HCT116 (cell line): Measurements from ENCODE around the gene CARMIL1. TPM values are rescaled to one million over a fixed set of nuclear protein-coding genes. Genes with fewer than 3 reads are reported as not detected.

Source experiments
- ATAC-seq: fragments of 200-7000 bp; cut with Tn5 transposase; 2 replicates; pipeline ENCODE4 v1.9.1; 2020; ENCODE audit warnings: mild to moderate bottlenecking, moderate library complexity
- BruUV-seq: library from RNA; stranded (reverse); fragments of 400-500 nt; replicated peaks from 2 replicates; lab custom pipeline; 2021; lab: Mats Ljungman, UMichigan
- CTCF ChIA-PET: fragments of 300-600 bp; sonication (Branson Sonifier 250); formaldehyde crosslinking; loops from one replicate; lab custom pipeline; 2021; ENCODE audit warnings: antibody characterized with exemption; lab: Charles Lee
- POLR2A ChIA-PET: fragments of 300-600, 350-600 bp; sonication (Branson Sonifier 250); formaldehyde crosslinking; loops from one replicate; lab custom pipeline; 2021; ENCODE audit warnings: antibody characterized with exemption; lab: Charles Lee
- RAD21 ChIA-PET, 2 experiments: fragments of 300-600 bp; sonication (Branson Sonifier 250); formaldehyde crosslinking; loops; one replicate each; lab custom pipeline; 2023; ENCODE audit warnings: low total read pairs in 2 of 2; ENCODE audit not compliant: uncharacterized antibody in 2 of 2, unreplicated experiment in 2 of 2, low non-redundant PET in 1 of 2; lab: Charles Lee
- DNase-seq: peaks from one replicate; pipeline ENCODE4 v3.0.0-alpha.2; 2010; ENCODE audit warnings: low read depth, low spot score
- H2AFZ ChIP-seq: fragments of 200-600 bp; shearing (Covaris generic), sonication (generic); 2 replicates; pipeline ENCODE4 v1.6.1; 2017; ENCODE audit warnings: low read depth, mixed run types, mixed read lengths, antibody characterized with exemption, low read length; ENCODE audit not compliant: poor library complexity, severe bottlenecking
- H3K27ac ChIP-seq: 2 replicates; pipeline ENCODE4 v1.5.1; 2012; ENCODE audit warnings: low read depth, low read length
- H3K27me3 ChIP-seq: fragments of 200-600 bp; sonication (generic); 2 replicates; pipeline ENCODE4 v1.6.1; 2016; ENCODE audit warnings: mixed run types, low read length, mixed read lengths; ENCODE audit not compliant: insufficient read depth
- H3K36me3 ChIP-seq, 2 experiments: fragments of 200-500 bp in 1 of 2; fragments of 200-600 bp in 1 of 2; sonication (Bioruptor generic) in 1 of 2; sonication (generic) in 1 of 2; 2 replicates each; pipeline versions ENCODE4 v1.5.1 to v1.6.1; 2014 to 2016; ENCODE audit warnings: low read length in 2 of 2, inconsistent platforms in 1 of 2, mixed read lengths in 1 of 2, mixed run types in 1 of 2; ENCODE audit not compliant: insufficient read depth in 2 of 2, control insufficient read depth in 1 of 2
- H3K4me1 ChIP-seq, 2 experiments: fragments of 200-600 bp in 1 of 2; sonication (generic) in 1 of 2; 2 replicates each; pipeline versions ENCODE4 v1.5.1 to v1.6.1; 2012 to 2017; ENCODE audit warnings: low read length in 2 of 2, inconsistent platforms in 1 of 2, mild to moderate bottlenecking in 1 of 2, mixed read lengths in 1 of 2, mixed run types in 1 of 2, moderate library complexity in 1 of 2; ENCODE audit not compliant: insufficient read depth in 2 of 2, control insufficient read depth in 1 of 2
- H3K4me2 ChIP-seq: fragments of 200-600 bp; sonication (generic); 2 replicates; pipeline ENCODE4 v1.6.1; 2017; ENCODE audit warnings: mixed run types, low read length, mixed read lengths
- H3K4me3 ChIP-seq, 2 experiments: fragments of 200-600 bp in 1 of 2; sonication (generic) in 1 of 2; replicated peaks in 1 of 2; 2 replicates each; pipeline ENCODE4 v1.5.1; 2011 to 2016; ENCODE audit warnings: low read length in 2 of 2, control low read depth in 1 of 2, low read depth in 1 of 2, mild to moderate bottlenecking in 1 of 2, mixed read lengths in 1 of 2, mixed run types in 1 of 2
- H3K79me2 ChIP-seq: fragments of 200-600 bp; sonication (generic); 2 replicates; pipeline ENCODE4 v1.6.1; 2017; ENCODE audit warnings: mild to moderate bottlenecking, mixed run types, low read length, moderate library complexity, mixed read lengths; ENCODE audit not compliant: insufficient read depth
- H3K9ac ChIP-seq: fragments of 200-600 bp; sonication (generic); 2 replicates; pipeline ENCODE4 v1.6.1; 2016; ENCODE audit warnings: low read length, mixed read lengths
- H3K9me2 ChIP-seq: fragments of 200-600 bp; sonication (generic), shearing (Covaris generic); 2 replicates; pipeline ENCODE4 v1.6.1; 2017; ENCODE audit warnings: mixed run types, mild to moderate bottlenecking, moderate library complexity; ENCODE audit not compliant: insufficient read depth
- H3K9me3 ChIP-seq, 2 experiments: fragments of 200-500 bp in 1 of 2; fragments of 200-600 bp in 1 of 2; sonication (Bioruptor generic) in 1 of 2; sonication (generic) in 1 of 2; 2 replicates each; pipeline ENCODE4 v1.6.1; 2014 to 2017; ENCODE audit warnings: low read length in 2 of 2, mixed read lengths in 2 of 2, inconsistent platforms in 1 of 2, low read depth in 1 of 2, mild to moderate bottlenecking in 1 of 2, mixed run types in 1 of 2, moderate library complexity in 1 of 2; ENCODE audit not compliant: control insufficient read depth in 1 of 2, insufficient read depth in 1 of 2
- H4K20me1 ChIP-seq: fragments of 200-600 bp; sonication (generic), shearing (Covaris generic); 2 replicates; pipeline ENCODE4 v1.6.1; 2017; ENCODE audit warnings: mixed run types, mild to moderate bottlenecking, moderate library complexity; ENCODE audit not compliant: insufficient read depth
- CBX3 ChIP-seq: IDR thresholded peaks from 2 replicates; pipeline ENCODE4 v1.6.1; 2012; ENCODE audit warnings: low read depth
- EGR1 ChIP-seq: IDR thresholded peaks from 2 replicates; pipeline ENCODE4 v1.6.1; 2012; ENCODE audit warnings: low read depth
- ELF1 ChIP-seq: IDR thresholded peaks from 2 replicates; pipeline ENCODE4 v1.6.1; 2012; ENCODE audit warnings: low read depth, borderline replicate concordance
- EZH2 ChIP-seq: fragments of 200-600 bp; sonication (generic); IDR thresholded peaks from 2 replicates; pipeline ENCODE4 v1.6.1; 2017; ENCODE audit warnings: antibody characterized with exemption, mixed run types
- EZH2phosphoT487 ChIP-seq: fragments of 200-600 bp; IDR thresholded peaks from 2 replicates; pipeline ENCODE4 v1.6.1; 2018; ENCODE audit warnings: antibody characterized with exemption, borderline replicate concordance
- FOSL1 ChIP-seq: IDR thresholded peaks from 2 replicates; pipeline ENCODE4 v1.6.1; 2012; ENCODE audit warnings: low read depth
- JUND ChIP-seq: IDR thresholded peaks from 2 replicates; pipeline ENCODE4 v1.6.1; 2012
- POLR2A ChIP-seq: IDR thresholded peaks from 2 replicates; pipeline ENCODE4 v1.7.0; 2011; ENCODE audit warnings: borderline replicate concordance; ENCODE audit not compliant: insufficient read depth, insufficient read length; ENCODE audit errors: extremely low read depth
- POLR2AphosphoS5 ChIP-seq: IDR thresholded peaks from 2 replicates; pipeline ENCODE4 v1.6.1; 2011; ENCODE audit warnings: mild to moderate bottlenecking, low read depth, low read length, moderate library complexity
- RAD21 ChIP-seq: IDR thresholded peaks from 2 replicates; pipeline ENCODE4 v1.6.1; 2012; ENCODE audit warnings: low read depth, mild to moderate bottlenecking
- REST ChIP-seq: IDR thresholded peaks from 2 replicates; pipeline ENCODE4 v1.6.1; 2012; ENCODE audit warnings: low read depth
- SP1 ChIP-seq: IDR thresholded peaks from 2 replicates; pipeline ENCODE4 v1.6.1; 2012; ENCODE audit warnings: low read depth
- SRF ChIP-seq: IDR thresholded peaks from 2 replicates; pipeline ENCODE4 v1.6.1; 2012; ENCODE audit warnings: low read depth
- TCF7L2 ChIP-seq: IDR thresholded peaks from 2 replicates; pipeline ENCODE4 v1.7.0; 2011; ENCODE audit warnings: borderline replicate concordance, inconsistent platforms; ENCODE audit not compliant: insufficient read depth, insufficient read length; ENCODE audit errors: extremely low read depth
- YY1 ChIP-seq: IDR thresholded peaks from 2 replicates; pipeline ENCODE4 v1.6.1; 2011; ENCODE audit warnings: low read length, low read depth, moderate library complexity, mild to moderate bottlenecking; ENCODE audit not compliant: insufficient replicate concordance; ENCODE audit errors: extremely low read depth
- ZFX ChIP-seq: fragments of 450-650 bp; IDR thresholded peaks from 2 replicates; pipeline ENCODE4 v1.6.1; 2017
- ZNF274 ChIP-seq: fragments of 200-500 bp; sonication (Bioruptor generic); IDR thresholded peaks from 2 replicates; pipeline ENCODE4 v1.6.1; 2014; ENCODE audit warnings: mild to moderate bottlenecking, low read depth, low read length, inconsistent platforms
- intact Hi-C: fragments of 100-400 bp; cut with micrococcal nuclease; formaldehyde crosslinking; loops from 2 replicates; pipeline ENCODE4 v1.10.0; 2022
- total RNA-seq: library from RNA; stranded (reverse); gene quantifications from one replicate; pipeline ENCODE4 v1.2.1, GENCODE V29; 2021; ENCODE audit not compliant: unreplicated experiment
- TF ChIP-seq, protein P1 (sequence below), 3 experiments: fragments of 200-600 bp in 1 of 3; sonication (generic) in 1 of 3; IDR thresholded peaks in 2 of 3; conservative IDR thresholded peaks in 1 of 3; 2 replicates each; pipeline ENCODE4 v1.5.1; 2012 to 2017; ENCODE audit warnings: low read depth in 2 of 3, low read length in 2 of 3, antibody characterized with exemption in 1 of 3, borderline replicate concordance in 1 of 3, control low read depth in 1 of 3, mild to moderate bottlenecking in 1 of 3, mixed read lengths in 1 of 3, mixed run types in 1 of 3, moderate library complexity in 1 of 3; ENCODE audit not compliant: insufficient read depth in 1 of 3
- TF ChIP-seq, protein P2 (sequence below): IDR thresholded peaks from 2 replicates; pipeline ENCODE4 v1.6.1; 2011; ENCODE audit warnings: mild to moderate bottlenecking, low read length, moderate library complexity; ENCODE audit not compliant: insufficient replicate concordance; ENCODE audit errors: extremely low read depth

Gene CARMIL1
- total RNA-seq, 1 experiment from 2014 or later: 21.7 TPM

- Histone ChIP-seq H2AFZ (no peak overlapping the region), H3K79me2 (no peaks in the 10 kb centered on the region), H3K27ac (no peak overlapping the region), H3K4me1 (no peaks in the 10 kb centered on the region), H4K20me1 (no peaks in the 10 kb centered on the region), H3K36me3 (no peaks in the 10 kb centered on the region), H3K27me3 (no peaks in the 10 kb centered on the region), H3K9me3 (no peaks in the 10 kb centered on the region), H3K9me2 (no peaks in the 10 kb centered on the region), H3K9ac (no peak overlapping the region), H3K4me3 (no peak overlapping the region), H3K4me2 (no peak overlapping the region)
- ChIA-PET RAD21 (no interaction called here), CTCF (no interaction called here), POLR2A (no interaction called here)
- intact Hi-C loops: no loop called here
- DNase-seq (no peak), ATAC-seq (no peak)
- BruUV-seq: no TSS peak
- no peak for TF ChIP-seq SRF
- no peak for TF ChIP-seq POLR2AphosphoS5
- no peak for TF ChIP-seq EZH2
- TF ChIP-seq REST: no peak
- no peak for TF ChIP-seq EGR1
- no peak for TF ChIP-seq ZFX
- TF ChIP-seq, protein P1, sequence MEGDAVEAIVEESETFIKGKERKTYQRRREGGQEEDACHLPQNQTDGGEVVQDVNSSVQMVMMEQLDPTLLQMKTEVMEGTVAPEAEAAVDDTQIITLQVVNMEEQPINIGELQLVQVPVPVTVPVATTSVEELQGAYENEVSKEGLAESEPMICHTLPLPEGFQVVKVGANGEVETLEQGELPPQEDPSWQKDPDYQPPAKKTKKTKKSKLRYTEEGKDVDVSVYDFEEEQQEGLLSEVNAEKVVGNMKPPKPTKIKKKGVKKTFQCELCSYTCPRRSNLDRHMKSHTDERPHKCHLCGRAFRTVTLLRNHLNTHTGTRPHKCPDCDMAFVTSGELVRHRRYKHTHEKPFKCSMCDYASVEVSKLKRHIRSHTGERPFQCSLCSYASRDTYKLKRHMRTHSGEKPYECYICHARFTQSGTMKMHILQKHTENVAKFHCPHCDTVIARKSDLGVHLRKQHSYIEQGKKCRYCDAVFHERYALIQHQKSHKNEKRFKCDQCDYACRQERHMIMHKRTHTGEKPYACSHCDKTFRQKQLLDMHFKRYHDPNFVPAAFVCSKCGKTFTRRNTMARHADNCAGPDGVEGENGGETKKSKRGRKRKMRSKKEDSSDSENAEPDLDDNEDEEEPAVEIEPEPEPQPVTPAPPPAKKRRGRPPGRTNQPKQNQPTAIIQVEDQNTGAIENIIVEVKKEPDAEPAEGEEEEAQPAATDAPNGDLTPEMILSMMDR (IDR thresholded peaks at IDR 0.05 in 2 of 3, conservative IDR thresholded peaks at IDR 0.05 in 1 of 3; ENCODE audit: borderline replicate concordance in 1 of 3, insufficient read depth in 1 of 3, low read depth in 2 of 3, low read length in 2 of 3): no peak
- TF ChIP-seq, protein P2, sequence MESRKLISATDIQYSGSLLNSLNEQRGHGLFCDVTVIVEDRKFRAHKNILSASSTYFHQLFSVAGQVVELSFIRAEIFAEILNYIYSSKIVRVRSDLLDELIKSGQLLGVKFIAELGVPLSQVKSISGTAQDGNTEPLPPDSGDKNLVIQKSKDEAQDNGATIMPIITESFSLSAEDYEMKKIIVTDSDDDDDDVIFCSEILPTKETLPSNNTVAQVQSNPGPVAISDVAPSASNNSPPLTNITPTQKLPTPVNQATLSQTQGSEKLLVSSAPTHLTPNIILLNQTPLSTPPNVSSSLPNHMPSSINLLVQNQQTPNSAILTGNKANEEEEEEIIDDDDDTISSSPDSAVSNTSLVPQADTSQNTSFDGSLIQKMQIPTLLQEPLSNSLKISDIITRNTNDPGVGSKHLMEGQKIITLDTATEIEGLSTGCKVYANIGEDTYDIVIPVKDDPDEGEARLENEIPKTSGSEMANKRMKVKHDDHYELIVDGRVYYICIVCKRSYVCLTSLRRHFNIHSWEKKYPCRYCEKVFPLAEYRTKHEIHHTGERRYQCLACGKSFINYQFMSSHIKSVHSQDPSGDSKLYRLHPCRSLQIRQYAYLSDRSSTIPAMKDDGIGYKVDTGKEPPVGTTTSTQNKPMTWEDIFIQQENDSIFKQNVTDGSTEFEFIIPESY: no peak
- no peak for TF ChIP-seq ELF1
- no peak for TF ChIP-seq CBX3
- TF ChIP-seq SP1: no peak
- no peak for TF ChIP-seq EZH2phosphoT487
- no peak for TF ChIP-seq POLR2A
- TF ChIP-seq RAD21: no peak
- TF ChIP-seq FOSL1: no peak
- TF ChIP-seq ZNF274: no peak
- no peak for TF ChIP-seq TCF7L2
- TF ChIP-seq YY1: no peak
- no peak for TF ChIP-seq JUND
These were observed 327.0 kb downstream of the CARMIL1 start for GRCh38 chr6:25606151-25606550.
